HG03159 (cell line): ENCODE measurements around the gene KIF25.
"Not testable (repeated sequence)": the region's sequence is repeated elsewhere in the genome, so short reads cannot be mapped to it uniquely, and the experiment has no call there.

Source experiments
- ATAC-seq: cut with Tn5 transposase; IDR thresholded peaks from one replicate; pipeline ENCODE4 v1.9.1; 2021; ENCODE audit warnings: mild to moderate bottlenecking, moderate library complexity; ENCODE audit not compliant: unreplicated experiment

Gene KIF25

DNA sequence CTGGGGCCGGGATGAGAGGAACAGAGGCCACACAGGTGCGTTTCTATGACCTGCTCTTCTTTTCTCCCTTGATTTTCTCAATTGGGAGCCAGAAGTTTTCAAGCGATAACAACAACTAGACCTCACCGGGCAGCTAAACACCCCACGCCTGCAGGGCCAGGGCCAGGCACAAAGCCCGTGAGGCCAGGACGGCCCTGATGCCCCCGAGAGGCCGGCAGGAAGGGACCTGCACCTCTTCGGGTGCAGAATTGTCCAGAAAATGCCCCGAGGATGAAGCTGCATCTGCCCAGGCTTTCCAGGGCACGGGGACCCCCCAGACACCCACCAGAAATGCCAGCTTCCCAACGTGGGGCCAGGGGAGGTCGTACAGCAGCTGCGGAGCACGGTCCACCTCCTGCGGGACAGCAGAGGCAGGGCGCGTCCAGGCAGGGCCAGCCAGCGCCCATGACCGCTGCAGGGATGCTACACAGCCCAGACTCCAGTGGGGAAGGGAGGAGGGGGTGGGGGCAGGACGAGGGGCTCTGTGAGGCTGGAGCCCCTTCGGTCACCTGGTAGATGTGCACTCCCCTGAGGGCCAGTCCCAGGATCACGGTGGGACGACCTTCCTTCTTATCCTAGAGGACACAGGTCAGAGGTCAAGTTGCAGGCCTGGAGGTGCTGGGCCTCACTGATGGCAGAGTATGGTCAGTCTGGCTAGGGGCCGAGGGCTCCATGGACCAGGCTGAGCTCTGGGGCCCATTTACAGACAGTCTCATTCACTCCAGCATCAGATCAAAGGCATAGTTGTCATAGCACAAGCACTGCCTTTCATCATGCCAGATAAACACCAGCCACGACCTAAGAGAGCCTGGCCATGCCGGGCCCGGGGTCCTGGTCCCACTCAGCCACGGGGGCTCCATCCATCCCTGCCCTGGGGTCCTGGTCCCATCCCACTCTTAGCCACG, 65.1 kb downstream of the KIF25 start:
- ATAC-seq: no peak

DNA sequence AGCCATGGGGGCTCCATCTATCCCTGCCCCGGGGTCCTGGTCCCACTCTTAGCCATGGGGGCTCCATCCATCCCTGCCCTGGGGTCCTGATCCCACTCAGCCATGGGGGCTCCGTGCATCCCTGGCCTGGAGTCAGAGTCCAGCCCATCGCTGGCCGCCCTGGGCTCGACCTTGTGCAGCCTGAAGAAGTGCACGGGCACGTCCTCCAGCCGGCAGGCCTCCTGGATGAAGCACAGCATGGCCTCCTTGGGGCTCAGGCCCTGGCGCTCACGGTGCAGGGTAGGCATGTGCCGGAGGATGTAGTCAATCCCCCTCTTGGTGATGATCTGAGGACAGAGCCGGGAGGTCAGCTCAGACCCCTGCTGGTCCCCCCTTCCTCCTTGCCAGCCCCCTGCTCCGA, 66.0 kb downstream of the KIF25 start:
- ATAC-seq: no peak

DNA sequence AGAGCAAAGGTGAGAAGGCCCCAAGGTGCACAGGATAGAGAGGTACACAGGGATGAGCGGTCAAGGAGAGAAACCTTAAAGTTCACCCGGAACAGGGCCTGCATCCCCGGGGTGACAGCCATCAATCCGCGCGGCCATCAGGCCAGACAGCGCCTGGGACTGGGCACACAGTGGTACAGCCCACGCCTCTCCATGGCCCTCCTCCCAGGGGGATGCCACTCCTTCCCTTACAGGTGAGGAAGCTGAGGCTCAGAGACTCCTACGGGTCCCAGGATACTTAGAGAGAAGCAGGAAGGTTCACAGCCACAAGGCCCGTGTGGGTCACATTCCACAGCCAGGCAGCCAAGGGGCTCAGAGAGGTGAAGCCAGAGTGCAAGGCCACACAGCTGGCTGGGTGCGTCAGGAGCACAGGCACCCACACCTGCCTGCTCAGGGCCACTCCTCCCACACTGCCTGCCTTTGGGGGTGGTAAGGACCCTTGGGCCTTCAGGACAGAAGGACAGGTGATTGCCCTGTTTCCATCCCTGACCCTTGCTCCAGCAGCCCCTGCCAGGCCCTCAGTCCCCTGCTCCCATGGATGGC, 66.8 kb downstream of the KIF25 start:
- no peak for ATAC-seq

DNA sequence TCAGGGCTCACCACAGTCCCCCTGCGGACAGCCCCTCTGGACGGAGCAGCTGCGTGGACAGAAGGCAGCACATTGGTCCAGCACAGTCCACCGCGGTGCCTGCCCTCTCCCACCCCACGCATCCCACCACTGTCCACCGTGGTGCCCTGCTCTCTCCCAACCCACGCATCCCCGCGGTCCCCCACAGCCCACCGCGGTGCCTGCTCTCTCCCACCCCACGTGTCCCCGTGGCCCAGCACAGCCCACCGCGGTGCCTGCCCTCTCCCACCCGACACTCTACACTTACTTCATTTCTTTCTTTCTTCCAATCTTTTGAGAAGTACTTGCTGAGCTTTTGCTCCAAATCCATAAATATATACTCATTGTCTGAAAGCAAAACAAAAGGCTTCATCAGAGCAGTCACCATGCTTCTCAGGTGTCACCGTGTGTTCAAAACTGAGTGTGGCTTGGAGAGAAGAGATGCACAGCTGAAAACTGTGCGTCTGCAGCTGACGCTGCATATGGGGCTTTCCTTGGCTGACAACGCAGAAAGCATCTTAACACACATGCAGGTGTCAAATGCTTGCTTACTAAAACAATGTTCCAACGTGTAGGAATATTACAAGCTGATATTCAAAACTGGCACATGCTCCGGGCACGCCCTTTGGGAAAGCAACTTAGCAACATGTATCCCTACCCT, 69.7 kb downstream of the KIF25 start:
- no peak for ATAC-seq

DNA sequence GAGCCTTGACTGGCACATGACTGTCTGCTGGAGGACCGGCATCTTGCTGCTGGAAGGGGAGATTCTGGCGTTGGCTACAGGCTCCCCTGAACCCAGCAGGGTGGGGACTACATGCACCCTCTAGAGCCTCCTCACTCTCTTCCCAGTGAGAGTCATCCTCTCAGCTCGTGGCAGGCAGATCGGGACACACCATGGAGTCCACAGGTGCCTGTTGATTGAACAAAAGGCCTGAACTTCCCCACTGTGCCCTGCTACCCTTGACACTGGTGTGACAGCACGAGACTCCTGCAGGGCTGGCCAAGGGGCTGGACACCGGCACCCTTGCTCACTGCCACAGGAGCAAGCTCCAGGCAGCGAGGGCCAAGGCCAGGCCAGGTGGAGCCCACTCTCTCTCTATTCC, 73.3 kb downstream of the KIF25 start:
- ATAC-seq: no peak

DNA sequence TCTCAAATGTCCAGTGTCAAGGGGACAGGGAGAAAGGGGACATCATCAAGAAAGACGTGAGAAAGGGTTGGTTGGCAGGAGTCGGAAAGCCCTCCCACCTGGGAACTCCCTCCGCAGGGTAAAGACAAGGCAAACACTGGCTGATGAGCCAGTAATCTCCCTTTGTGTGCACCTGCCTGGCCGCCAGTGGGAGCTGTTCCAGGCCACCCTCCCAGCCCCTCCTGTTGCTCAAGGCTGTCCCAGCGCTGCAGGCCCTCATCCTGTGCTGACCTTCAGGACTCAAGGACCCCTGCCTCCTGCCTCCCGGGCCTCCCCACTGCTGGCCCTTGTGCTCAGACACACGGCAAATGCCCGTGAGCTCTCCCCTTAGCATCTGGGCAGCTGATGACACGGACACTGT, 74.1 kb downstream of the KIF25 start:
- no peak for ATAC-seq

DNA sequence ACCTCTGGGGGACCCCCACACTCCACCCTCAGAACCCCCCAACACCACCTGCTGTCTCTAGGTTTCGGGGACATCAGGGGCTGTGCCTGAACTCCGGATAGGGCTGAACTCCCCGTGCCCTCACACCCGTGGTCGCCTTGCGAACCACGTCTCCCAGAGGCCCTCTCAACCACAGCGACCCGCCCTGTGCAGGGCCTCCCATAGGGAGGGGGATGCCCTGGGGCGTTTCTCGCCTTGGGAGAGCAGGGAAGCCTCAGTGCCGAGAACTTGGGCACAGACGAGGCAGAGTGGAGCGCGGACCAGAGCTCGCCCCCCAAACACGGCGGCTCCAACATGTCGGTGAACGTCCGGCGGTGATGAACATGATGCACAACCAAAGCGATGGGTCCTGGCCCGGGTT, 74.8 kb downstream of the KIF25 start:
- no peak for ATAC-seq

DNA sequence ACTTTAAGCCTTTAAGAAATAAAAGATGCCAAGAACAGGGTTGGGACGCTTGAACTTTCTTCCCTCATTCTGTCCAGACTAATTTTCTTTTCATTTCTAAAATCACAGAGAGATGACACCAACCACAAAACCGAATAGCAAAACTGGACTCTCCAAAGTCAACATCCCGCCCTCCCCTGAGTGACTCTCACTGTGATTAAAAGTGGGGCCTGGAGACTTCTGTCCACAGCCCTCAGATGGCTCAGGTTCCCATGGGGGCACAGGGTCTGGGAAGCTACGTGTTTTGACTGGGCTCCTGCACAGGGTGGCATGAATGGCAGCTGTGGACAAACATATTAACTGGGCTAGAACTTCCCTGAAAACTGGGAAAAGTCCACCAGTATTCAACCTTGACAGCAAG, 75.3 kb downstream of the KIF25 start:
- ATAC-seq: no peak

DNA sequence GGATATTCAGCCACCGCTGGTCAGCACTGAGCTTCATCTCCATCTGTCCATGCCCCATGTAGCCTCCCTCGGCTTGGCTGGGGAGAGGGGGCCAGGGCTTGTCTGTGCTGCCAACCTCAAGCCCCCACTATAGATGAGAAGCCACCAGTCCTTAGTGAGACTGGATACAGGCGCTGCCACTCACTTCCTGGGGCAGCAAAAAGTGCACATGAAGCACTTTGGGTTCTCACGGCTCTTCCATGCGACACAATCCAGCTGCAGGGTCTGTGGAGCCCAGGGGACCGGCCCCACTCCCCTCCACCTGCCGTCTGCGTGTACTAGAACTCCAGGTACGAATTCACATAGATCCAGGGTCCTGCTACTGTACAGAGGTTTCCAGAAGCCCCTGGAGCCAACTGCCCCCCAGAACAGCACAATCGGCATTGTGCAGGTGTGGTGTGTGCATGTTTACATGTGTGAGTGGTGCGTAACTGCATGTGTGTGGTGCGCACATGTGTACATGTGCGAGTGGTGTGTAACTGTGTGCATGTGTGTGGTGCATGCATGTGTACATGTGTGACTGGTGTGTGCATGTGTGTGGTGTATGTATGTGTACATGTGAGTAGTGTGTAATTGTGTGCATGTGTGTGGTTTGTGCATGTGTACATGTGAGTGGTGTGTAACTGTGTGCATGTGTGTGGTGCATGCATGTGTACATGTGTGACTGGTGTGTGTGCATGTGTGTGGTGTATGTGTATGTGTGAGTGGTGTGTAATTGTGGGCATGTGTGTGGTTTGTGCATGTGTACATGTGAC, 76.7 kb downstream of the KIF25 start:
- ATAC-seq: no peak

DNA sequence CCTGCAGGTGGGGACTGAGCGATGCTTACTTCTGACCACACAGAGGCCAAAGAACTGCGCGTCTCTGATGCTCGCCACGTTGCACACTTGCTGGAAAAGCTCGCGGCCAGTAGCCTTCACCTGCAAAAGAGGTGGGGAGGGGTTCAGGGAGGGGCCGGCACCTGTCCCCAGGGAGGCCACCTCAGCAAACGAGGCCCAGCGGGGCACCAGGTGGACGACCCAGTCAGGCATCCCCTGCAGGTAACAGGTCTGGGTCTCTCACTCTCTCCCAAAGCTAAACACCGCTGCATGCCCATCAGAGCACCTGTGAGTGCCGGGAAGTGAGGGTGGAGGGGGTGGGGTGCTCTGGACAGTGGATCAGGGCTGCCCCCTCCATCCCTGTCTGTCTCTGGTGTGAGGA, 77.7 kb downstream of the KIF25 start:
- no peak for ATAC-seq

DNA sequence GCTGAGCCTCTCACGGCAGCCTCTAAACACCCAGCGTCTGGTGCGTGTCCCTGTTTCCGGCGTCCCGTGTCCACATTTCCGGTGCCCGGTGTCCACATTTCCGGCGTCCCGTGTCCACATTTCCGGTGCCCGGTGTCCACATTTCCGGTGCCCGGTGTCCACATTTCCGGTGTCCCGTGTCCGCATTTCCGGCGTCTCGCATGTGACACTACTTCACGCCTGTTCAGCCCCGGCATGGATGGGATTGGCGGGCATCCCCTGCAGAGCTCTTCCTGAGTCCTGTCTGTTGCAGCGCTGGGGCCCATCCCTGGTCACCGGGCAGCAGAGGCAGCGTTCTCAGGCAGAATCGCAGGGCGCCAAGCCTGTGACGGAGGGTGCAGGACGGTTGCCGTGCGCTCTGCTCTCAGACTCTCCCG, 78.3 kb downstream of the KIF25 start:
- no peak for ATAC-seq

DNA sequence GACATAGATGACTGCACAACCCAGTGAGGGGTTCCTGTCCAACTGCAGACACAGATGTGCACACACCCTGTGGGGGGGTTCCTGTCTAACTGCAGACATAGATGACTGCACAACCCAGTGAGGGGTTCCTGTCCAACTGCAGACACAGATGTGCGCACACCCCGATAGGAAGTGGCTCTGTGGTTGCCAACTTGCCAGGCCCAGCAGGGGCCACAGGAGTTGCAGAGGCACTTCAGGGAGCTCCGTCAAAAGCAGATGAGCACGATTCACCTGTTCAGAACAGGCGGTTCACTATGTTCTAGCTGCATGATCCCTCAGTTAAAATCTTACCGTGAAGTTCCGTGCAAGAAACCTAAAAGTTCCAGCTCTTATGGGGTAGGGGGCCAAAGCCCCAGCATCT, 79.9 kb downstream of the KIF25 start:
- not testable (repeated sequence) for ATAC-seq

DNA sequence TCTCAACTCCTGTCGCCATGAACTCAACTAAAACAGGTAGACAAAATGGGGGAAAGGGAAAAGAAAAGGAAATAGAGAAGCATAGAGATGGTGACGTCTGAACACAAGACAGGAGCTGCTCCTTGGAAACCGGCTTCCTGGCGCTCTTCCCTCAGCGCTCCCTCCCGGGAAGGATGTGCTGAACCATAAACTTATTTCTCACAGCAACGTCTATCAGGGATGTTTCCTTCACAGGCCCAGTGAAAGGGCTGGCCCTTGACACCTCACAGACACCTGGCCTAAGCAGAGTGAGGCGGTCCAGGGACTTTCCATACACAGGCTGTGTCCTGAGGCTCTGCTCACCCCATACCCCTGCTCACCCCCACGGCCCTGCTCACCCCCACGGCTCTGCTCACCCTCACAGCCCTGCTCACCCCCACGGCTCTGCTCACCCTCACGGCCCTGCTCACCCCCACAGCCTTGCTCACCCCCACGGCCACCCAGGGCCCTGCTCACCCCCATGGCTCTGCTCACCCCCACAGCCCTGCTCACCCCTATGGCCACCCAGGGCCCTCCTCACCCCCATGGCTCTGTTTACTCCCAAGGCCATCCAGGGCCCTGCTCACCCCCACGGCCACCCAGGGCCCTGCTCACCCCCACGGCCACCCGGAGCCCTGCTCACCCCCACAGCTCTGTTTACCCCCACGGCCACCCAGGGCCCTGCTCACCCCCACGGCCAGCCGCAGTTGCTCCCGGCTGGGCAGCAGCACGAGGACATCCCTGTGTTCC, 80.9 kb downstream of the KIF25 start:
- no peak for ATAC-seq

DNA sequence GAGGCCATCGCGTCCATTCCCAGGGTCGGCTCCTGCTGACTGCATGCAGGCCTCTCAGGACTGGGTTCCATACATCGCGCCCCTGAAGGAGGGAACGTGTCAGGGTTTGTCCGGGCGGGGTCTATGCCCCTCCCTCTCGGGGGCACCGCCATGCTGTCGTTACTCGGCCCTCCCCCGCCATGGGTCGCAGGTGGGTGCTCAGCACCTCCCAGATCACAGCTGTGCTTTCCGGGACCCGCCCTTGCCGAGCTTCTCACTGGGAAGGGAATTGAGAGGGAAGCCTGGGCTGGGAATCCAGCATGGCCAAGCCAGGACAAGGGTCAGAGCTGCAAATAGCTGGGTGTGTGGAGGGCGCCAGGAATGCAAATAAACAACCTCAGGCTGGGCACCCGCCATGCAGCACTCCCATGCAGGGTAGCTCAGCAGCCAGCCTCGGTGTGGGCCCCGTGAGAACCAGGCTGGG, 81.5 kb downstream of the KIF25 start, which contains the start of gene FRMD1:
Gene FRMD1, minus strand, starts transcription at position 270 of the 463 bp plus-strand sequence. Its CDS starts 118 bp downstream, at position 152.
- ATAC-seq: no peak

DNA sequence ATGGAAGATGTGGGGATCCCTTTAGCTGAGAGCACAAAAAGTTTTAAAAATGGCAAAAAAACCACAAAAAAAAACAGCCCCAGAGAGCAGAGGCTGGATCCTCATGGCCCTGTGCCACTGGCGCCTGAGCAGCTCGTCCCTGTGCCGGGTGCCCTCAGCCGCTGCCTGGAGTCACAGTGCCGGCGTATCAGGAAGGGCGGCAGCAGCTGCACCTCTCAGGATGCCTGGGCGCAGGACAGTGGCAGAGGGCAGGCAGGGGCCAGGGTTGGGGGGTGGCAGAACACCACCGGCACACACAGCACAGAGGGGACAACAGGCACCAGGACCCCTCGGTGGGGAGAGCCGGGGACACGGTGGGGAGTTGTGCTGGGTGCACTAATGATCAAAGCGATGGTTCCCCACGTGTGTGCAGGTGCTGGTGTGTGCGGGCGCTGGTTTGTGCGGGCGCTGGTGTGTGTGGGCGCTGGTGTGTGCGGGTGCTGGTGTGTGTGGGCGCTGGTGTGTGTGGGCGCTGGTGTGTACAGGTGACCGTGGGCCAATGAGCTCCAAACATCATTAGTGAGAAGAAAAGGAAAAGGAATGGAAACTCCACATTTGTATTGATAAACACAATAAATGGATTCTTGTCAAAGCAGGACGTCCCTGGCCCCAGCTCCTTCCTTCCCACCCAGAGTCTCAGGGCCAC, 83.1 kb downstream of the KIF25 start:
- ATAC-seq: no peak

DNA sequence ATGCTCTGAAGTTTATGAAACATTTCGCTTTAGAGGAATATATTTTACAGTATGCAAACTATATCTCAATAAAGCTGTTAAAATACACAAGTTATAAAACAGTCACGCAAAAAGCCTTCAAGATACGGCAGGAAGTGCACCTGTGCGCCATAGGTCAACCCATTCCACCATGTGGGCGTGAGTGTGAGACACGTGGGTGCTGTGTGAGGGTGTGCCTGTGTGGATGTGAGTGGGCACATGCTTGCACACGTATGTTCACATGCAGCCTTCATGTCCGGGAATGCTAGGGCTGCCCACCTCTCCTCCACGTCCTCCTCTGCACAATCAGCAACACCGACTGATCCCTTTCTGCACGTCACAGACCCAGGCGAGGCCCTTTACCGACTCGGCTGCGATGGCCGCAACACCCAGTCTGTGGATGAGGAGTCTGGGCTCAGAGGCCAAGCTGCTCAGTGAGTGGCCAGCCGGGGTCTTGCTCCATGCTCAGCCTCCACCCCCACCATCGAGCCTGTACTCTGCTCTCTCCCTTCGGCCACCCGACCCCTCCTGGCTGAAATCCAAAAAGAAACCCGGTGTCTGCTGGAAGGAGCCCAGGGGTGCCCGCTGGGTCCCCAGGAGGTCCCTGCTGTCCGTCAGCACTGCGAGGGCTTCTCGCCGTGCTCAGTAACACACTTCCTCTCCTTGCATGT, 84.5 kb downstream of the KIF25 start:
- no peak for ATAC-seq

DNA sequence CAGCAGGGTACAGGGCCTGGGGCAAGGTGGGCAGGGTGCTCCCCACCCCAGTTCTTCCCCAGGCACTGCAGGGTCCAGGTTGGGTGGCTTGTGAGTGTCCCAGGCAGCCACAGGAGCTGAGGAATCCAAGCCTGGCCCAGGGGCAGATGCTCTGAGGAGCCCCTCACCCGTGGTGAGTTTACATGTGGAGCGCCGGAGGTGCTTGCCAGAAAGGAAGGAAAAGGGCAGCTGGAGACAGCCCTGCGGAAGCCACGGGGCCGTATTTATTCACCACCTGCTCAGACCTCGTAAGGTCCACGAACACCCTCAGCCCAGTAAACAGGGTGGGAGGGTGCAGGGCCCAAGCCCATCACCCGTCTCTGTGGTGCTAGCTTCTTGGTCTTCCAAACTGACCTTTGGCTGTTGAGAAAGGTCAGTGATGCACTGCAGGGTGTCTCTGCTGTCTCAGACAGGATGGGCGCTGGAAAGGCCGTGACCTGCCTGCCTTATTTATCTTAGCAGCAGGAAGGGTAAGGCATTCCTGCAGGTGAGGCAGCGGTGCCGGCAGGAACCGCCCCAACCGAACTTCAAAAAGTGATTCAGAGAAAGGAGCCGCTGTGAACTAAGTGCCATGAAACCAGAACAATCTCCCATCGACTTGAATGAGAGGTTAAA, 85.5 kb downstream of the KIF25 start:
- no peak for ATAC-seq

DNA sequence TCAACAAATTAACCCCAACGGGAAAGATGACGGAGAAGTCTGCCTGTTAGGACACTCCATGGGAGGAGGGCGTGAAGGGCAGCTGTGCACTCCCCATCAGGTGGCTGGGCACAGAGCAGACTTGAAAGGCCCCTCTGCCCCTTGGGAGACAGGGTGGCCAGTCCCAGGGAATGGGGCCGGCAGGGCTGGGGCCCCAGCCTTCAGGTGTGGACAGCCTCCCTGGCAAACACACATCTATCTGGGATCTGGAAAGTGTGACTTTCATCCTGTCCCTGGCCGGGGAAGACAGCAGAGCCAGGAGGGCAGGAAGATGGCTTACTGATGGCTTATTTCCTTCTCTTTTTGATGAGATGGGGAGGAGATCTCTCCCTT, 86.0 kb downstream of the KIF25 start:
- no peak for ATAC-seq
